ENCODE measurements around the gene ADA.
"Not testable (repeated sequence)": the region's sequence is repeated elsewhere in the genome, so short reads cannot be mapped to it uniquely, and the experiment has no call there.

Gene ADA

DNA sequence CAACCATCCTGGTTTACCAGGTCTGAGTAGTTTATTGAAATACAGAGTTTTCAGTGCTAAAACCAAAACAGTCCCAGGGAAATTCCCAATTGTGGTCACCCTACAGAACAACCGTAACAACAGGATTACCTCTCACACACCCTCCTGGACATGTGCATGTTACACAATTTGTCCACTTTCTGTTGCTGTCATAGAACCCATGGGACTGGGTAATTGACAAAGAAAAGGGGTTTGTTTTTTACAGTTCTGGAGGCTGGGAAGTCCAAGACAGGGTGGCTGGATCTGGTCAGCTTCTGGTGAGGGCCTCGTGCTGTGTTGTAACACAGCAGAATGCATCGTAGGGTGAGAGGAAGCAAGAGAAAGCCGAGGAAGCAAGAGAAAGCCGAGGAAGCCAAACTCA is 9.1 kb upstream of the ADA start:
- H3K9me3 ChIP-seq (ENCODE audit: control insufficient read depth, insufficient read depth, low read length) = no peaks in the 10 kb centered on the region; the same call in 1 of the 2 replicates
- H3K4me1 ChIP-seq (ENCODE audit: insufficient read depth, low read length) = peaks cover 4% of the 10 kb centered on the region; the same call in 1 of the 2 replicates
- H3K9ac ChIP-seq (ENCODE audit: low read depth, low read length) = no peak overlapping the region
- H3K36me3 ChIP-seq (ENCODE audit: insufficient read depth, low read length) = no peaks in the 10 kb centered on the region

DNA sequence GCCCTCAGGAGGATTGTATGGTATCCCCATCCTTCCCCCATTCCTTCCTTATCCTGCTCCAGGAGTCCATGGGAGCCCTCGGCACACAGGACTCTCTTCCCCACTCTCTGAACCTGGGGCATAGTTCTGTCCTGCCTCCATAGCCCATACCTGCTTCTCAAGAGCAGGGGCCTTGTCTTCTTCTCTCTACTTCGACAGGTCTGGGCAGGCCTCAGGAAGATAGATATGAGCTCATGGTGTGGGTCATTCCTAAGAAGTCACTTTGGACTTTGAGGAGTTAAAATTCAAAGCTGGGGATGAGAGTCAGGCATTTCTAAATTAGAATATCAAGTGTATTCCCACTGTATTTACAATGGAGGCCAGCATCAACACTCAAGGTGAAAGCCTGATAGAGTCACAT is 8.4 kb upstream of the ADA start:
- H3K4me1 ChIP-seq (ENCODE audit: insufficient read depth, low read length) = peaks cover 4% of the 10 kb centered on the region; the same call in 1 of the 2 replicates

DNA sequence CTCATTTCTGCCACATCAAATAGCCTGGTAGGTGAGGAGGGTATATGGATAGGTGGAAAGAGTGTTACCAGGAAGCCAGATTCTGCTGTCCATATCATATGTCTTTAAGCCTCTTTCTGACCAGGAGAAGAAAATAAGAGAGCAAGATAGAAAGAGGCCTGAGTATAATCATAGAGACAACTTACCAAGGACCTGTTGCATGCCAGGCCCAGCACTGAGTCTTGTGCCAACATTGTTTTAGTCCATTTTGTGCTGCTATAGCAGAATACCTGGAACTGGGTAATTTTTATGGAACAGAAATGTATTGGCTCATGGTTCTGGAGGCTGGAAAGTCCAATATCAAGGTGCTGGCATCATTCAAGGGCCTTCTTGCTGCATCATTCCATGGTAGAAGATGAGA is 7.3 kb upstream of the ADA start:
- Histone ChIP-seq H3K9ac (ENCODE audit: low read depth, low read length) (no peak overlapping the region), H3K36me3 (ENCODE audit: insufficient read depth, low read length) (no peaks in the 10 kb centered on the region), H3K9me3 (ENCODE audit: control insufficient read depth, insufficient read depth, low read length) (peaks cover 8% of the 10 kb centered on the region), H3K4me1 (ENCODE audit: insufficient read depth, low read length) (peaks cover 4% of the 10 kb centered on the region; the same call in 1 of the 2 replicates)

More for the DNA sequence above, 8.4 kb upstream of the ADA start:
- no peaks in the 10 kb centered on the region; the same call in 1 of the 2 replicates for H3K9me3 ChIP-seq (ENCODE audit: control insufficient read depth, insufficient read depth, low read length)
- H3K36me3 ChIP-seq (ENCODE audit: insufficient read depth, low read length) = no peaks in the 10 kb centered on the region
- H3K9ac ChIP-seq (ENCODE audit: low read depth, low read length) = no peak overlapping the region

DNA sequence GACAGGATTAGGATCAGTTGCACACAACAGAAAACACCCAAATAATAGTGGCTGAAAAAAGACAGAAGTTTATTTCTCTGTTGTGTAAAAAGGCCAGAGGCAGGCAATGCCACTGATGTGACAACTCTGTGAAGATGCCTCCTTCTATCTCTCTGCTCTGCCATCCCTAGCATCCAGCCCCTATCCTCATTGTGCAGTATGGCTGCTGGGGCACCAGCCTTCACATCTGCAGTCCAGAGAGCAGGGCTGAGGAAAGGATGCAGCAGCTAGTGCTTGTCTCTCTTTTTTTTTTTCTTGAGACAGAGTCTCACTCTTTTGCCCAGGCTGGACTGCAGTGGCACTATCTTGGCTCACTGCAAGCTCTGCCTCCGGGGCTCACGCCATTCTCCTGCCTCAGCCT is 6.4 kb upstream of the ADA start:
- Histone ChIP-seq H3K9me3 (ENCODE audit: control insufficient read depth, insufficient read depth, low read length) (peaks cover 8% of the 10 kb centered on the region), H3K9ac (ENCODE audit: low read depth, low read length) (no peak overlapping the region), H3K36me3 (ENCODE audit: insufficient read depth, low read length) (no peaks in the 10 kb centered on the region), H3K4me1 (ENCODE audit: insufficient read depth, low read length) (peaks cover 4% of the 10 kb centered on the region)

DNA sequence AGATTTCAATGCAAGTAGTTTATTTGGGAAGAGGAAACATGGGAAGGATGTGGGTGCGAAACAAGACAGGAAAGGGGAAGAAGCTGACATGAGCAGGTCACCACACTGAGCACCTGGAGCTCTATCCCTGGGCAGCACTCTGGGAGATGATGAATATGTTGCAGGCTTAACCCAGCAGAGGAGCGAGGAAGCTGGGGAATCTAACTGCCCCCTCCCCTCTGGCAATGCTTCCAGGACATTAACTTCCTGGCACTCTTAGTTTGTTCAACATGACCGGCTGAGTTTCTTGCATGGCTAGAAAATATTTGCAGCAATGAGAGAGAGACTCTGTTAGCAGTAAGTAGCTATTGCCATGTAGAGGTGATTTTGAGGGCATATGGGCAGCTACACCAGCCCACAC is 4.9 kb upstream of the ADA start:
- H3K9me3 ChIP-seq (ENCODE audit: control insufficient read depth, insufficient read depth, low read length) = peaks cover 8% of the 10 kb centered on the region
- H3K36me3 ChIP-seq (ENCODE audit: insufficient read depth, low read length) = no peaks in the 10 kb centered on the region
- no peak overlapping the region for H3K9ac ChIP-seq (ENCODE audit: low read depth, low read length)
- H3K4me1 ChIP-seq (ENCODE audit: insufficient read depth, low read length) = peaks cover 4% of the 10 kb centered on the region

DNA sequence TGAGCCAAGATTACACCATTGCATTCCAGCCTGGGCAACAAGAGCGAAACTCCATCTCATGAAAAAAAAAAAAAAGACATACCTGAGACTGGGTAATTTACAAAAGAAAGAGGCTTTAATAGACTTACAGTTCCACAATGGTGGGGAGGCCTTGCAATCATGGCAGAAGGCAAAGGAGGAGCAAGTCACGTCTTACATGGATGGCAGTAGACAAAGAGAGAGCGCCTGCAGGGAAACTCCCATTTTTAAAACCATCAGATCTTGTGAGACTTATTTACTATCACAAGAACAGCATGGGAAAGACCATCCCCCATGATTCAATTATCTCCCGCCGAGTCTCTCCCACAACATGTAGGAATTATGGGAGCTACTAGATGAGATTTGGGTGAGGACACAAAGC is 2.7 kb upstream of the ADA start:
- not testable (repeated sequence) for H3K9ac ChIP-seq (ENCODE audit: low read depth, low read length); H3K9me3 ChIP-seq (ENCODE audit: control insufficient read depth, insufficient read depth, low read length); H3K36me3 ChIP-seq (ENCODE audit: insufficient read depth, low read length); H3K4me1 ChIP-seq (ENCODE audit: insufficient read depth, low read length)

DNA sequence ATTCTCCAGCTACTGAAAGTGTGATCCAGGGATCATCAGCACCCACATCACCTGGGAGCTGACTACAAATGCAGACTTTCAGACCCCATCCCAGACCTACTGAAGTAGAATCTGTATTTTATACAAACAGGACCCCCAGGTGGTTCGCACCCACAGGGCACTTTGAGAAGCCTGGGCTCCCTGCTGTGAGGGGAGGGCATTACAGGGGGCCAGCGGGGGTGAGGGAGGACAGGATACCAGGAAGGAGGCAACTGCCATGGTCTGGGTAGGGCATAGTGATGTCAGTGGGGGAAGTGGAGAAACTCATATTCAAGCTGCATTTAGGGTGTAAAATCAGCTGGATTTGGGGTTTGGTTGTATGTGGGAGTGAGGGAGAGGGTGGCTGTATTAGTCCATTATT is 2.0 kb upstream of the ADA start:
- H3K9ac ChIP-seq (ENCODE audit: low read depth, low read length) = no peak overlapping the region
- H3K9me3 ChIP-seq (ENCODE audit: control insufficient read depth, insufficient read depth, low read length) = peaks cover 8% of the 10 kb centered on the region
- peaks cover 11% of the 10 kb centered on the region for H3K4me1 ChIP-seq (ENCODE audit: insufficient read depth, low read length)
- no peaks in the 10 kb centered on the region for H3K36me3 ChIP-seq (ENCODE audit: insufficient read depth, low read length)

DNA sequence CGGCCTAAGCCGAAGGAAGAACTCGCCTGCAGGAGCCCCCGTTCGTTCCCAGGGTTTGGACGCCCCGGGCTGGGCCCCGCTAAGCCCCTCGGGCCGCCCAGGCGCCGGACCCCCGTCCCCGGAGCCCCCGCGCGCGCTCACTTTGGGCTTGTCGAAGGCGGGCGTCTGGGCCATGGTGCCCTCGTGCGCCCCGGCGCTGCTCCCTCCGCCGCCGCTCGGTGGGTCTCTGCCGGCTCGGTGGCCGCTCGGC is 140 bp downstream of the ADA start:
- H3K4me1 ChIP-seq (ENCODE audit: insufficient read depth, low read length) = peaks cover 18% of the 10 kb centered on the region
- H3K9me3 ChIP-seq (ENCODE audit: control insufficient read depth, insufficient read depth, low read length) = peaks cover 8% of the 10 kb centered on the region
- H3K9ac ChIP-seq (ENCODE audit: low read depth, low read length) = peak overlapping the region; percentile 66
- H3K36me3 ChIP-seq (ENCODE audit: insufficient read depth, low read length) = no peaks in the 10 kb centered on the region

DNA sequence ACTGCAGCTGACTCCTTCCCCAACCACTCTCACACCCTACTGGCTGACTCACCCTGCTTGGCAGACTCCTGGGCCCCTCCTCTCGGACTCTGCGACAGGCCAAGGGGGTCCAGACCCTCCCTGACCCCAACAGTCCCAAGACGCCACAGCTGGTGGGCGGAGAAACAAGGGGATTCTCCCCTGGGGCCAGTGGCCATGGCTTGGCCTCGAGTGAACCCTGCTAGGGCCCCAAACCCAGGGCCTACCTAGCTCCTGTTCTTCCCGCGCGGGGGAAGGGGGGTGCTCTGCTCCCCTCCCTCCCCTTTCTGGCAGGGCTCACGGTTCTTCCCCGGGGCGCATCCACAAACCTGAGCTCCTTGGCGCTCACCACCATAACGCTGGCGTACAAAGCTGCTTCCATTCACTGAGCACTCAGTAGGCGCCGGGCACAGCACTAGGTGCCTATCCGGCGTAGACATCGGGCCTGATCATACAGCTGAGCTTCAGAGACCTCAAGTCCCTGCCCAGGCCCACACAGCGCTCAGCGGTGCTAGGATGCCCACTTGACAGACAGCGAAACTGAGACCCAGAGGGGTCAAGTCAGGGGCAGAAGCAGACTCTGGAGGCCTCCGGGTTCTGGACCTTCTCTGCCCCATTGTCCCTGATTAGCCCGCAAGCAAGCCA is 597 bp downstream of the ADA start:
- peak overlapping the region; percentile 66 for H3K9ac ChIP-seq (ENCODE audit: low read depth, low read length)

DNA sequence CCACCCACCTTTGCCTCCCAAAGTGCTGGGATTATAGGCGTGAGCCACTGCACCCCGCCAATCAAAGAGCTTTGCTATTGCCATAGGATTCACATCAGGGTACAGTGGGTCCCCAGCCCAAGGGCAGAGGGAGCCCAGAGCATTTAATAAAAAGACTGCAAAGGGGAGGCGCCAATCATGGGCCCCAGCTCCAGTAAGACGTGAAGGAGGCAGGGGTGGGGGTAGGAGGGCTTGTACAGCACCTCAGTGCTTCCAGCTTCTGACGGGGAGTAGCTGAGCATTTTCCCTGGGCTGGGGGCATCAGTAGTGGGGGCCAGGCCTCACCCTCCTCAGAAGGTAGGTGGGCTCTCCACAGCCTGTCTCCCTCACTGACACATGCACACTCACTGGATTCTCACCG is 1.5 kb downstream of the ADA start:
- H3K9me3 ChIP-seq (ENCODE audit: control insufficient read depth, insufficient read depth, low read length) = peaks cover 8% of the 10 kb centered on the region
- H3K9ac ChIP-seq (ENCODE audit: low read depth, low read length) = no peak overlapping the region
- no peaks in the 10 kb centered on the region for H3K36me3 ChIP-seq (ENCODE audit: insufficient read depth, low read length)
- H3K4me1 ChIP-seq (ENCODE audit: insufficient read depth, low read length) = peaks cover 23% of the 10 kb centered on the region; the same call in 1 of the 2 replicates

More for the DNA sequence above, 597 bp downstream of the ADA start:
- H3K36me3 ChIP-seq (ENCODE audit: insufficient read depth, low read length) = no peaks in the 10 kb centered on the region
- peaks cover 20% of the 10 kb centered on the region; the same call in 1 of the 2 replicates for H3K4me1 ChIP-seq (ENCODE audit: insufficient read depth, low read length)
- peaks cover 8% of the 10 kb centered on the region for H3K9me3 ChIP-seq (ENCODE audit: control insufficient read depth, insufficient read depth, low read length)

DNA sequence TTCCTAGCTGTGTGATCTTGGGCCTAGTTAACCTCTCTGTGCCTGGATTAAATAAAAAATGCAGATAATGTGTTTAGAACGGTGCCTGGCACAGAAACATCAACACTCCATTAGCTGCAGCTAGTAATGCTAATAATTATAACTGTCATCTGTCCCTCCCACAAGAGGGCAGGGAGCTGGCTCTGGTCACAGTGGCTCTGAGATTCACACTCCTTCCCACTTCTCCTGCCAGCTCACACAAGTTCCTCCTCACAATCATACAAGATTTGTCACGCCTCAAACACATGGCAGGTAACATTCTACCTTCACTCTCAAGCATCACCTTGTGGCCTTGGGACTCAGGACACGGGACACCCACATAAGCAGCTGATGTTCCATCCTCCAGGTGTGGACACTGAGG is 2.4 kb downstream of the ADA start:
- peaks cover under 1% of the 10 kb centered on the region; the same call in 1 of the 2 replicates for H3K9me3 ChIP-seq (ENCODE audit: control insufficient read depth, insufficient read depth, low read length)
- peaks cover 30% of the 10 kb centered on the region; the same call in 1 of the 2 replicates for H3K4me1 ChIP-seq (ENCODE audit: insufficient read depth, low read length)
- H3K36me3 ChIP-seq (ENCODE audit: insufficient read depth, low read length) = no peaks in the 10 kb centered on the region
- no peak overlapping the region for H3K9ac ChIP-seq (ENCODE audit: low read depth, low read length)

DNA sequence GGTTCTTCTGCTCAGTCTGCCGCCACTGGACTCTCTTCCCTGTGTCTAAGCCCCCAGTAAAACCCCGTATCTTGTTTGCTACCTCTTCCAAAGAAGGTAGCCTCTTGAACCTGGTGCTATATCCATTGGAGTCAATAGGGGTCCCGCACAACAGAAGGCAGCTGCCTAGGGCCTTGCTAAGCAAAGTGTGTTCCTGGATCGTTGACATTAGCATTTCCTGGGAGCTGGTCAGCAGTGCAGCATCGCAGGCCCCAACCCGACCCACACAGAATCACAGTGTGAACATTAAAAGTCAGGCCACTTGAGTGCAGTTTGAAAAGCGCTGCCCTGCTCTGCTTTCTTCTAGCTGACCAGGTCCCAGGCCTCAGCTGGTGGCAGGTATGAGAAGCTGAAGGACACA is 2.9 kb downstream of the ADA start:
- H3K9ac ChIP-seq (ENCODE audit: low read depth, low read length) = no peak overlapping the region
- H3K9me3 ChIP-seq (ENCODE audit: control insufficient read depth, insufficient read depth, low read length) = no peaks in the 10 kb centered on the region
- no peaks in the 10 kb centered on the region for H3K36me3 ChIP-seq (ENCODE audit: insufficient read depth, low read length)
- peaks cover 36% of the 10 kb centered on the region; the same call in 1 of the 2 replicates for H3K4me1 ChIP-seq (ENCODE audit: insufficient read depth, low read length)

DNA sequence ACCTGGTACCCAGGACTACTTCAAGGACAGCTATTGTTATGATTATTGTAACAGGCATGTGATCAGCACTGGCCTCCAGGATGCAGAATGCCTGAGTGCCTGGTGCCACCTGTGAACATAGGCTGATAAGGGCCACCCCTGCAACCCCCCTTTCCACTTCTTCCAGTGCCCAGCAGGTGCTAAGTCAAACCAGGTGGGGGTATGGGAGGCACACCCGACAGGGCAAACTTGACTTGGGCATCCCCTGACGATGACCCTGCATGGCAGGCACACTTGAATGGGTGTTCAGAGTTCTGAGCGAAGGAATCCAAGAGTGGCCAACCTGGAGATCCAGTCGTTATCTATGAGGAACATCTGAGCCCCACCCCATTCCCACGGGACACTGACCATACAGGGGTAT is 3.4 kb downstream of the ADA start:
- Histone ChIP-seq H3K4me1 (ENCODE audit: insufficient read depth, low read length) (peaks cover 41% of the 10 kb centered on the region), H3K9me3 (ENCODE audit: control insufficient read depth, insufficient read depth, low read length) (no peaks in the 10 kb centered on the region), H3K36me3 (ENCODE audit: insufficient read depth, low read length) (no peaks in the 10 kb centered on the region), H3K9ac (ENCODE audit: low read depth, low read length) (no peak overlapping the region)

DNA sequence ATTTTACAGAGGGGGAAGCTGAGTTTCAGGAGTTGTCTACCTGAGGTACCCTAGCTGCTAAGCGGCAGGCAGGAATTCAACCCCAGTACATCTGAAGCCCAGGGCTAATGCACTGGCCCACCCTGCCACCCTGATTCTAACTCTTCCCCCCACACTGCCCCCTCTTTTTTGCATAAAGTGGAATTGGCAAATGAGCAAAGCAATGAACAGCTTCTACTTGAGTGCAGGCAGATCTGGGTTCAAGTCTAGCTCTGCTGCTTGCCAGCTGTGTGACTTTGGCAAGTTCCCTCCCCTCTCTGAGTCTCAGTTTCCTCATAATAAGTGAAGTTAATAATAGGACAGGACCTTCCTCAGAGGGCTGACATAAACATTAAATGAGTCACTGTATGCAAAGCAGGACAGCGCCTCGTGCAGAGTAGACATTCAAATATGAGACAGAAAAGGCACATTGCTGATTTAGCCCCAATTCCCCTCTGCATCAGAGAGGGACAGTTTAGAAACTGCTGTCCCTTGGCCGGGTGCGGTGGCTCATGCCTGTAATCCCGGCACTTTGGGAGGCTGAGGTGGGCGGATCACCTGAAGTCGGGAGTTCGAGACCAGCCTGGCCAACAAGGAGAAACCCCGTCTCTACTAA is 4.7 kb downstream of the ADA start:
- H3K9ac ChIP-seq (ENCODE audit: low read depth, low read length) = no peak overlapping the region
- peaks cover 52% of the 10 kb centered on the region for H3K4me1 ChIP-seq (ENCODE audit: insufficient read depth, low read length)
- H3K9me3 ChIP-seq (ENCODE audit: control insufficient read depth, insufficient read depth, low read length) = no peaks in the 10 kb centered on the region
- H3K36me3 ChIP-seq (ENCODE audit: insufficient read depth, low read length) = no peaks in the 10 kb centered on the region

DNA sequence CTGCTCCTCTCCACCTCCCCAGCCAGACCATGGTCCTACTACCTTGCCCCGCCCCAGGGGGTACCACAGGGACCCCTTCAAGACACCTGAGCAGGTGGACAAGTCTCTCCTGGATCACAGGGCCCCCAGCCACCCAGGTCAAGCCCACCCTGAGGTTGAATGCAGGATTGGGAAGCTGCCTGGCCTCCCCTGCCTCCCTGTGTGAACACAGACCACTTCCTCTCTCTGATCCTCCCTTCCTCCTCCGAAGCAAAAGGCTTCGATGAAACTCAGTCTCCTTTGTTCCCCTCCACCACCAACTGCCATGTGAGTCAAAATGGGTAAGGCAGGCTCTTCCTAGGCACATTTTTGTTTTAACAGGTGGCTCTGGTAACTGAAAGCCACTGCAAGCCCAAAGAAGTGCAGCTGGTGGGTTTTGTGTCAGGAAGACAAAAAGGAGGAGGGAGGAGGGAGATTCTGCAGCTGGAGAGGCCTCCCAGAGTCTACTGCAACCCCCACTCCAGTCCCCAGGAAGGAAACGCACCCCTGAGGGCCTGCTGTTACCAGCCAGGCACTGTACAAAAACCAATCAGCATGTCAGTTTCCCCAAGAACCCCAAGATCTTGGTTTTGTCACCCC is 5.4 kb downstream of the ADA start:
- no peak overlapping the region for H3K9ac ChIP-seq (ENCODE audit: low read depth, low read length)
- peaks cover 52% of the 10 kb centered on the region for H3K4me1 ChIP-seq (ENCODE audit: insufficient read depth, low read length)
- no peaks in the 10 kb centered on the region for H3K9me3 ChIP-seq (ENCODE audit: control insufficient read depth, insufficient read depth, low read length)
- H3K36me3 ChIP-seq (ENCODE audit: insufficient read depth, low read length) = no peaks in the 10 kb centered on the region
